Brain microvascular endothelial cell (primary cell): ENCODE results near the gene LAMB3.

Source experiments
- DNase-seq: peaks from one replicate; pipeline ENCODE4 v3.0.0-alpha.2; 2020
- H3K27ac ChIP-seq: fragments of 250-450 bp; sonication (Bioruptor Pico); 2 replicates; pipeline ENCODE4 v1.5.1; 2020; ENCODE audit warnings: mild to moderate bottlenecking, moderate library complexity
- H3K27me3 ChIP-seq: fragments of 250-450 bp; sonication (Bioruptor Pico); replicated peaks from 2 replicates; pipeline ENCODE4 v1.5.1; 2020; ENCODE audit warnings: mild to moderate bottlenecking
- H3K36me3 ChIP-seq: fragments of 250-450 bp; sonication (Bioruptor Pico); replicated peaks from 2 replicates; pipeline ENCODE4 v1.5.1; 2020; ENCODE audit warnings: mild to moderate bottlenecking
- H3K4me3 ChIP-seq: 2 replicates; pipeline ENCODE4 v1.5.1; 2011; ENCODE audit warnings: low read depth, mild to moderate bottlenecking, control low read depth, low read length, moderate library complexity
- in situ Hi-C: cut with HindIII; loops from 2 replicates; pipeline ENCODE4 v1.10.0; 2017; ENCODE audit warnings: low sequenced_read_pairs, low pct_ligation_motif_present
- TF ChIP-seq, protein P1 (sequence below): IDR thresholded peaks from 2 replicates; pipeline ENCODE4 v1.5.1; 2011; ENCODE audit warnings: low read depth, mild to moderate bottlenecking, moderate library complexity, low read length, control low read depth, inconsistent platforms; ENCODE audit errors: missing control alignments

LAMB3 gene

GRCh38 chr1:209691237-209691636, 39.0 kb upstream of the LAMB3 start:
- TF ChIP-seq, protein P1, sequence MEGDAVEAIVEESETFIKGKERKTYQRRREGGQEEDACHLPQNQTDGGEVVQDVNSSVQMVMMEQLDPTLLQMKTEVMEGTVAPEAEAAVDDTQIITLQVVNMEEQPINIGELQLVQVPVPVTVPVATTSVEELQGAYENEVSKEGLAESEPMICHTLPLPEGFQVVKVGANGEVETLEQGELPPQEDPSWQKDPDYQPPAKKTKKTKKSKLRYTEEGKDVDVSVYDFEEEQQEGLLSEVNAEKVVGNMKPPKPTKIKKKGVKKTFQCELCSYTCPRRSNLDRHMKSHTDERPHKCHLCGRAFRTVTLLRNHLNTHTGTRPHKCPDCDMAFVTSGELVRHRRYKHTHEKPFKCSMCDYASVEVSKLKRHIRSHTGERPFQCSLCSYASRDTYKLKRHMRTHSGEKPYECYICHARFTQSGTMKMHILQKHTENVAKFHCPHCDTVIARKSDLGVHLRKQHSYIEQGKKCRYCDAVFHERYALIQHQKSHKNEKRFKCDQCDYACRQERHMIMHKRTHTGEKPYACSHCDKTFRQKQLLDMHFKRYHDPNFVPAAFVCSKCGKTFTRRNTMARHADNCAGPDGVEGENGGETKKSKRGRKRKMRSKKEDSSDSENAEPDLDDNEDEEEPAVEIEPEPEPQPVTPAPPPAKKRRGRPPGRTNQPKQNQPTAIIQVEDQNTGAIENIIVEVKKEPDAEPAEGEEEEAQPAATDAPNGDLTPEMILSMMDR, result no peak
- in situ Hi-C loops, result loop anchor here (25.0 kb wide), 1 partner anchor 104 kb away; the partner anchor contains the start of gene CAMK1G
- DNase-seq, result no peak

DNA sequence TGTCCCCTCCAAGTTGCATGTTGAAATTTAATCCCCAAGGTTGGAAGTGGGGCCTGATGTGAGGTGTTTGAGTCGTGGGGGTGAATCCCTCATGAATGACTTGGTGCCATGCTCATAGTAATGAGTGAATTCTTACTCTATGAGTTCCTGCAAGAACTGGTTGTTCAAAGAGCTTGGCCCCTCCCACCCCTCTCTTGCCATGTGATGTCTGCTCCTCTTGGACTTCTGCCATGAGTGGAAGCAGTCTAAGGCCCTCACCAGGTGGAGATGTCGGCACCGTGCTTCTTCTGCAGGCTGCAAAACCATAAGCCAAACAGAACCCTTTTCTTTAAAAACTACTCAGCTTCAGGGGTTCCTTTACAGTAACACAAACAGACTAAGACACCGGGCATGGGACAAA, 37.3 kb upstream of the LAMB3 start:
- TF ChIP-seq, protein P1, result no peak
- Histone ChIP-seq H3K4me3 (no peak overlapping the region), H3K27ac (no peak overlapping the region), H3K27me3 (no peaks in the 10 kb centered on the region), H3K36me3 (no peaks in the 10 kb centered on the region)
- in situ Hi-C loops, result loop anchor here (25.0 kb wide), 1 partner anchor 102 kb away; the partner anchor contains the start of gene CAMK1G
- no peak for DNase-seq

More at GRCh38 chr1:209691237-209691636, 39.0 kb upstream of the LAMB3 start:
- H3K27ac ChIP-seq, result no peak overlapping the region
- no peaks in the 10 kb centered on the region for H3K36me3 ChIP-seq
- H3K27me3 ChIP-seq, result no peaks in the 10 kb centered on the region
- H3K4me3 ChIP-seq, result no peak overlapping the region

- TF ChIP-seq, protein P1, result no peak
- Histone ChIP-seq H3K27ac (no peak overlapping the region), H3K4me3 (no peak overlapping the region), H3K36me3 (no peaks in the 10 kb centered on the region), H3K27me3 (no peaks in the 10 kb centered on the region)
- no peak for DNase-seq
- in situ Hi-C loops, result loop anchor here (25.0 kb wide), 1 partner anchor 101 kb away; the partner anchor contains the start of gene CAMK1G
Measured at GRCh38 chr1:209688746-209689234, 36.6 kb upstream of the LAMB3 start.

DNA sequence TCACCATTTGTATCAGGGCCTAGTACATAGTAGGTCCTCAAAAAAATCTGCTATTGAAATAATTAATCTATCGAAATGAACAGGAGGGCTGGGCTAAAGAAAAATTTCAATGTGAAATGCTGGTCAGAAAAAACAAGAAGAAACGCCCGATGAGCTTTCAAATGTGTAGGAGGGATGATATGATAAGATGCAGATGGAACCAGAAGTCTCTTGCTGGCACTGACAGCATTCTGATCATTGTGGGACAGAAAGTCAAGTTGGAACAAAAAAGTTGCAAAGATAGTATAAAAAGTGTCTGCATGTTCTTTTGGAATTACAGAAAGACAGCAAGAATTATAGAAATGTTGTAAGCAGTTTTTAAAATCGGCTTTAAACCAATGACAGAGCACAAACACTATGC, 34.1 kb upstream of the LAMB3 start:
- Histone ChIP-seq H3K4me3 (no peak overlapping the region), H3K27ac (no peak overlapping the region)
- in situ Hi-C loops, result loop anchor here (25.0 kb wide), 1 partner anchor 99 kb away; the partner anchor contains the start of gene CAMK1G

DNA sequence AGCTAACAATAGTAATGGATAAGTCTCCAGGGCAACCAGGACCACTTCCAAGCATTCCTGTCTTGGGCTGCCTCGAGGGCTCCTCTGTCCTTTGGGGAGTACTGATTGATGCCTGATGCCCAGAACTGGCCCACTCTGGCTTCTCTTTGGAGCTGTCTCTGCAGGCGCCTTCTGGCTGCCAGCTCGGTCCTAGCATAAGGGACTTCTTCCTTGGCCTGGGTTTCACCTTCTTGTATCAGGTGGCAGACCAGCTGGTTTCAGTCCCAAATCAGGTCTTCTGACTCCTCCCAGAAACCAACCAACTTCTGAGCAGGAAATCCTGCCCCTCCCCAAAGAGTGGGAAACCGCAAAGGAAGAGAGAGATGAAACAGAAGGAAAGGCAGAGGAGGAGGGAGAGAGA, 33.6 kb upstream of the LAMB3 start:
- Histone ChIP-seq H3K27me3 (peaks cover 4% of the 10 kb centered on the region), H3K27ac (no peak overlapping the region), H3K4me3 (no peak overlapping the region), H3K36me3 (no peaks in the 10 kb centered on the region)
- in situ Hi-C loops, result loop anchor here (25.0 kb wide), 1 partner anchor 99 kb away; the partner anchor contains the start of gene CAMK1G
- TF ChIP-seq, protein P1, result no peak
- DNase-seq, result no peak

More for the DNA sequence above, 34.1 kb upstream of the LAMB3 start:
- Histone ChIP-seq H3K27me3 (peaks cover under 1% of the 10 kb centered on the region), H3K36me3 (no peaks in the 10 kb centered on the region)
- TF ChIP-seq, protein P1, result no peak
- DNase-seq, result no peak

GRCh38 chr1:209678981-209679539, 26.8 kb upstream of the LAMB3 start:
- H3K27me3 ChIP-seq, result peaks cover 39% of the 10 kb centered on the region
- DNase-seq, result no peak
- H3K27ac ChIP-seq, result no peak overlapping the region
- H3K36me3 ChIP-seq, result no peaks in the 10 kb centered on the region
- in situ Hi-C loops, result loop anchor here (25.0 kb wide), 1 partner anchor 92 kb away; the partner anchor contains the start of gene CAMK1G
- TF ChIP-seq, protein P1, result no peak
- no peak overlapping the region for H3K4me3 ChIP-seq
